Daoy (cell line): Measurements from ENCODE around the gene EEPD1. TPM values are rescaled to one million over a fixed set of nuclear protein-coding genes. Genes with fewer than 3 reads are reported as not detected.
"Not testable (repeated sequence)": the region's sequence is repeated elsewhere in the genome, so short reads cannot be mapped to it uniquely, and the experiment has no call there.

Experiments
- DNase-seq: peaks from one replicate; pipeline ENCODE4 v3.0.0-alpha.2; 2015; ENCODE audit warnings: low read depth
- total RNA-seq: library from RNA; depleted of rRNA; stranded (reverse); fragments of >200 nt; shearing (Covaris generic); gene quantifications from 2 replicates; pipeline ENCODE4 v1.2.3, GENCODE V29; 2014; rRNA removed

EEPD1 gene
- 6.1 and 10.7 TPM in 2 replicates for total RNA-seq

DNA sequence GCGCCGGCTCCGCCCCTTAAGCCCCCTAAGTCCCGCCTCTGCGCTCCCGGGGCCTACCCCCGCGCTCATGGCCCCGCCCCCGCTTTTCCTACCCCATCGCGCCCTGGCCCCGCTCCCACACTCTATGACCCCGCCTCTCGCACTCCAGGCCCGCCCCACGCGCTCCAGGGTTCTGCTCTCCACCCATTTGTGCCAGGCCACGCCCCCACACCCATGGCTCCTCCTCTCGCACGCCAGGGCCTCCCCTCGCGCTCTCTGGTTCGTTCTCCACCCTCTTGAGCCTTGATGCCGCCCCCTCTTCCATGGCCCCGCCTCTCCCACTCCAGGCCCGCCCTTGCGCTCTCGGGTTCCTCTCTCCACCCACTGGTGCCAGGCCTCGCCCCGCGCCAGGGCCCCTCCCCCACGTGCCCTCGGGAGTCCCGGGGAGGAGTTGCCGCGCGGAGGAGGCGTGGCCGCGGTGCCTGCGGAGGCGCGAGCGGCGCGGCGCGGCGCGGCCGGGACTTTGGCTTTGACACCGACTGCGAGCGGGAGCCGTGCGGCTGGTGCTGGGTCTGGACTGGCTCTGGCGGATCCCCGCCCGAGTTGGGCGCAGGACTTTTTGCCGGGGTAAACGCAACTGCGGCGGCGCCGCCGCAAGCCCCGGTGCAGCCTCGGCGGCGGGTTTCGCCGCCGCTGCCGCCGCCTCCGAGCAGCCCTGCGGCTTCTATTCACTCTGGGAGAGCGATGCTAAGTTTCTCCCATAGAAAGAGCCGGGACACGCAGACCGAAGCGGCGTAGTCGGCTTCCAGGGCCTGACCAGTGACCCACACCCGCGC, at the start of gene EEPD1:
EEPD1 (plus strand) TSS at position 499 of the 815 bp plus-strand sequence. CDS start 1,071 bp downstream, outside the sequence.
- peak; percentile 100 for DNase-seq

DNA sequence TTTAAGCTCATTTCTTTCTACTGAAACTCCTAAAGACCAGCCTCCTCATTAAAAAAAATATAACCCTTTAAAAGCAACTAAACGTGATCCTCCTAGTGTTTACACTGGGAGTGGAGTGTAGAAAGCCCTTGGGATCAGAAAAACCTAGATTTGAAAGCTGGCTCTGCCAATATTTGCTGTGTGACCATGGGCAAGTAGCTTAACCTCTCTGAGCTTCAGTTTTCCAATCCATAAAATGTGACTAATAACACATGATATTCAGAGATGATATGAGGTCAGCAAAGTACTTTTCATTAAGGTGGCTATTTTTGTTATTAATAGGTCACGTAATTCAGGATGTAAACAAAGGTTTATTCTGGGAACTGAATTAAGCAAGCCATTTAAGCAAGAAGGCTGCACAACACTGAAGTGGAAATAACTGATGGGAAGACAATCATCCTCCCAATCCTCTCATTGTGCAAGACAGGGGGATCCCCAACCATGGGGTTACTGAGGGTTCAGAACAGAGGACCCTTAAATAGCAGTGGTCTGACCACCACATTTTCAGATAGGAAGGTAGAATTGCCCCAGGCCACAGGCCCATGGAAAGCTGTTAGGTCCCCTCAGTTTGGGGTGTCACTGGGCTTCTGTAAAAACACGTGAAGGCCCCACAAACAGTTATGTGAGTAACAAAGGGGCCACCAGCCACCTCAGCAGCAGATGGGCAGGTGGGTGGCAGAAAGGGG, 49.1 kb upstream of the EEPD1 start:
- DNase-seq: no peak

DNA sequence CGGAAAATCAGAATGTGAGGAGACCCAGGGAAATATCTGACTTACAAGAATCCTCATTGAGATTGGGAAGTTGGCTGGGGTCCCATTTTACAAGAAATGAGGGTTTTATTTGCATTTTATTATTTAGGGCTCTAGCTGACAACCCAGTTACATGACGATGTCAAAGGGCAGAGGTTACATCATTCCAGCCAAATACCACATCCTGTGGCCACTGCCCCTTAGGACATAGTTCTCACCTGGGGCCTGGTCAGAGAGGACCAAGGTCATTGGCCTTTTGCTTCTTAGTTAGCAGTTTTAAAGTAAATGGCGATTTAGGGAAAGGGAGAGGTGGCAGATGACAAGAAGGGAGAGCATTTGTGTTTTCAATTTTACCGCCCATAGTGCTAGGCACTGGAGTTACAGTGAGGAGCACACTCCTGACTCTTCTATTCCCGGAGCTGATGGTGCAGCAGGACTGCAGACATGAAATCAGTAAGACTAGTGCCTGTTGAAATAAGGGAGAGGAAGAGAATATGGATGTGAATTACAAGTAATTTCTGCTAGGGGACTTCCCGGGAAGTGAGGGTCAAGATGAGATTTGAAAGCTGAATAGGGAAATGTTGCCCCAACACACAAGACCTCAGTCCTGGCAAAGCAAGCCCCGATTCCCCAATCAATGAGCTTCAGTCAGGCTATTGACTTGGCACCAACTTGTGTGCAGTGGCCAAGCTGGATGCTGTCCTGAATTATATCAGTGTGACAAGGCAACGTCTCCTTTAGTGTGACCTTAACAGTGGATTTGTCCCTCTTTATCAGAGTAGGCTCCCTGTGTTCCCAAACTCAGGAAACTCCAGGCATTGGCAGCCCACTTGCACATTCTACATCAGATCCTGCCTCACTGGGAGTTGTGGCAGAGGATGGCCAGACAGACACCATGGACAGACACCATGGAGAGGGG, 45.8 kb upstream of the EEPD1 start:
- not testable (repeated sequence) for DNase-seq

DNA sequence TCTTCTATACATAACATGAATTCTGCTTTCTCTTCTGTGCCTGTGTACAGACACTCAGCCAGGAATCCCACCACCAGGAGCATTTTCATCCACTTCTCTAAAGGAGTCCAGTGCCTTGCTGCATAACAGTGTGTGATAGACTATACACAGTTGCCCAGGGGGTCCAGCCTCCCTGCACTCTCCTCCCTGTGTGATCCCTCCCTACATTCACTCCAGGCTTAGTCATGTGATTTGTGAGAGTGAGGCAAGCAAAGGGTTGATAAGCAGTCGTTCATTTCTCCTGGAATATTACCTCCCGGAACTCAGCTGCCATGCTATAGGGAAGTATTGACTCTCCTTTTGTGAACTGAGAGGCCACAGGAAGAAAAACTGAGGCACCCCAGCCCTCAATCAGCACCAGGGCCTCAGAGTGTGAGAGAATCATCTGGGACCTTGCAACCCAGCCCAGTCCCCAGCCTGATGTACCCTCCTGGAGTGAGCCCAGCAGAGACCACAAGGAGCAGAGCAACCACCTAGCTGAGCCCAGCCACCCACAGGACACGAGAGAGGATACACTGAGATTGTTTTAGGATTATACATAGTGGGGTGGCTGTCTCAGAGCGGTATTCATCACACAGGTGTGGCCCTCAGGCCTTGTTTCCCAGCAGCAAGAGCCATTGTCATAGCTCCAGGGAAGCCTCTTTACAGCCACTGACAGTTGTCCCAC, 45.0 kb upstream of the EEPD1 start:
- no peak for DNase-seq

DNA sequence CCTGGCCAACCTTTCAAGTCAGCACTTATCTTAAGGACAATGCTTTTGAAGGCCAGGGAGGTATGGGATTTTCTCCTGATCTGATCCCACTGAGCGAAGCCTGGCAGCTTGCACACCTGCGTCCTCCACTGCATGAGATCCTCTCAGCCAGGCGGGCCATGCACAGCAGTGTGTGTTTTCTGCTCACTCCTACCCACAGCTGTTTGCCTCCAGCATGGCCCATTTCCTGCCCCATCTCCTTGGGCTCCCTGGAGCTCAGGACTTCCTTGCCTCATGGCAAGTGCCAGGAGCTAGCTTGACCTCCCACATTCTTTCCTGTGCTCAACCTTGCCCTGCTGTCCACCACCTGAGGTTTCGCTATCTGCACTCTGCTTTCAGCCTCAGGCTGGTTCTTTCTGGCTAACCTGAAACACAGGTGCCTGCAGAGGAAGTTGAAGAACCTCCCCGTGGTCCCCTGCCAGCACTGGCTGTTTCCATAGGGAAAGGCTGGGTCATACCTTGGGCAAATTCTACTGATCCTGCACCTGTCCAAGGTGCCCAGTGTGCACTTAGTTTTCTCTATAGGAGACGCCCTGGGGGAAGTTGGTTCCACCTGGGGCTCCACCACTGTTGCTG, 43.9 kb upstream of the EEPD1 start:
- no peak for DNase-seq

DNA sequence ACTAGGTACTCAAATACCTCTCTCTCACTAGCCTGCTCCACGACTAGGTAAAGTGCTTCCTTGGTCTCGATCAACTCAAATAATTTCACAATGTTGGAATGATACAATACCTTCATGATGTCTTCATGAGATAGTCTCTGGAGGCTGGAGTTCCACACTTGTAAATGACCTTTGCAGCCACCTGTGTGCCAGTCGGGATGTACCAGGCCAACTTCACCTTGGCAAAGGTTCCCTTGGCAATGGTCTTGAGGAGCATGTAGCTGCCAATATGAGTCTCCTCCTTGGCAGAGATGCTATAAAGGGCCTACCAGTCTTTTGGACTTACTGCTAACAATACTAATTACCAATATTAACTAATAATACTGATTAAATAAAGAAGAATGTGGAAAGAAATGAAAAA, 42.5 kb upstream of the EEPD1 start:
- no peak for DNase-seq

DNA sequence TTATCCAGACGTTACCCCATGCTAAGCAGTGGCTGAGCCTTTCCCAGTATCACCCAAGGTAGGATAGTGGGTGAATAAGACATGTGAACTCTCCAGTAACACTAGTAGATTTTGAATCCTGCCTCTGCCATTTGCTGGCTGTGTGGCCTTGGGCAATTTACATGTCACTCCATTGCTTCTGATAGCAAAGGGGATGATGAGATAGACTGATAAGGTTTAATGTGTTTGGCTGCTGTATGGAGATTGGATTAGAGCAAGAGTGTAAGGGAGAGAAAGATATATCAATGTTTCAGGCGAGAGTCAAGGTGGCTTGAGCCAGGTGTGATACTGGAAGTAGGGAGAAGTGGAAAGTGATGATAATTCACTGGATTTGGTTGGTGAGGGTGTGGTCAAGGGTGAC, 40.1 kb upstream of the EEPD1 start:
- DNase-seq: no peak

DNA sequence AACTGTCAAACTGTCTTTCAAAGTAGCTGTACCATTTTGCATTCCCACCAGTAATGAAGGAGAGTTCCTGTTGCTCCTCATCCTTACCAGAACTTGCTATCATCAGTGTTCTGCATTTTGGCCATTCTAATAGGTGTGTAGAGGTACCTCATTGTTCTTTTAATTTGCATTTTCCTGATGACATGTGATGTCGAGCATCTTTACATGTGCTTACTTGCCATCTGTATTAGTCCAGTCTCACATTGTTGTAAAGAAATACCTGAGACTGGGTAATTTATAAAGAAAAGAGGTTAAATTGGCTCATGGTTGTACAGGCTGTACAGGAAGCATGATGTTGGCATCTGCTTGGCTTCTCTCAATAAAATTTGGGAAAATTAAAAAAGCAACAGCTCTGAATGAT, 38.7 kb upstream of the EEPD1 start:
- no peak for DNase-seq

DNA sequence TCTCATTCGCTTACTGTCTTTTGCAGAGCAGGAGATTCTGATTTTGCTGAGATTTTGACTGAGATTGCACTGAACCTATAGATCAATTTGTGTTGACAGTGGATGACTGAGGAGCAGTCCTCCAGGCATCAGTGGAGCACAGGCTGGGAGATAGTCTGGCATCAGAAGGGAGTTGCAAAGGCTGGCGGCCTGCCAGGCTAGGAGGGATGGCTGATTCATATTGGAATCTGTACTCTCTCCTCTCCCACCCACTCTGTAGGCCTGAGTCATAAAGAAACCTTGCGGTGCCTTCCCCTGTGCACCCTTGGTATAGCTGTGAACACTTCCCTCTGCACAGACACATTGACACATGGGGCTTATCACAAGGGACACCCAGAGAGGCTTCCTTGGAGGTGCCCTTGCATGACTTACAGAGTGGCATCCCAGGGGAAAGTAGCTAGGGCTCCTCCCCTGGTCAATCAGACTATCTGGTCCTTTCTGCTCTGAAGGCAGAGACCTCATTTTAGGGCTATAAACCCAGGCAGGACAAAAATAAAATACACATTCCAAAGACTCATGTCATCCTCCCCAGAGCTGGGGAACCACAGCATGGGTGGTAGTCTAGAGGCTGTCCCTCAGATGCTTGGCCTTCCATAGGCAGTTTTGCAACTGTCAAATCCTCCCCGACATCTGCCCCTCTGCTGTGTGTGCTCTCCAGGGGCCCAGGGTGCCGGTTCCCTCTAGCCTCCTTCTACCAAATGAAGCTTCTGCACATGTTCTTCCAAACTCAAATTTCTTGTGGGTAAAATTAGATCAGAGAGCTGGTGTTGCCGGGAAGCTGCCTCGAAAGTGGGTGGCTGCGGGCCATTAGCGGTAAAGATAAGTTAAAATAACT, 37.4 kb upstream of the EEPD1 start:
- peak; percentile 100 for DNase-seq

DNA sequence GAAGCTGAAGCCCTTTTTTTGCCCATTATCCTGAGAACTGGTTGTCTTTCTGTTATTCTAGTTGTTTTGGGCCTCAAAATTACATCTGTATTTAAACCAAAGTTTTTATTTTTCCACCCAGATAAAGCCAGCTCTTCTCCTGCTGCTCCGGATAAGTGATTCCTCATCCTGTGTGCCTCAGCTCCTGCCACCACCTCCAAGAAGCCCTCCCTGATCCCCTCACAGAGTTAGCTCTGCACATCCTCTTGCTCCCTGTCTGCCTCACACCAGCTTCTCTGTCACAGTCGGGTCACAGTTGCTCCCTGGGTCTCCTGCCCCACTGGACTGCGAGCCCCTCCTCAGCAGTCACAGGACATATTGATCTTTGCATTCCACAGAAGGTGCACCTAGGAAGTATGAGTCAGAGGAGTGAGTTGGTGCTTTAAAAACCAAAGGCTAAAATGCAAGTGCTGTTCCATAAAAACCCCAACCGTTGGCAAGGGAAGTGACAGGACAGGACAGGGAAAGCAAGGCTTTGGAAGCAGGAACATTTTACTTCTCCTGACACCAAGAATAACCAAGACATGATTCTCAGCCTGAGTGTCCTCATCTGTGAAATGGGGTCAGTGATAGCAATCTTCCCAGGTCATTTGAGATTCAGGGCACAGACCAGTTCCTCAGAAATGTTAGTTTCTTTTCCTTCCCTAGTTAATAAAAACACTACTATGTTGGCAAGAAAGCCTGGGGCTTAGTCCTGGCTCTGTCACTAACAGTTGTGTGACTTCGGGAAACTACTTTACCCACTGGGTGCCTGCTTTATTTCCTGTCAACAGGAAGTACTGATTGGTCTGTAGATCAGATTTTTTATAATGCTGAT, 36.5 kb upstream of the EEPD1 start:
- peak; percentile 50 for DNase-seq

DNA sequence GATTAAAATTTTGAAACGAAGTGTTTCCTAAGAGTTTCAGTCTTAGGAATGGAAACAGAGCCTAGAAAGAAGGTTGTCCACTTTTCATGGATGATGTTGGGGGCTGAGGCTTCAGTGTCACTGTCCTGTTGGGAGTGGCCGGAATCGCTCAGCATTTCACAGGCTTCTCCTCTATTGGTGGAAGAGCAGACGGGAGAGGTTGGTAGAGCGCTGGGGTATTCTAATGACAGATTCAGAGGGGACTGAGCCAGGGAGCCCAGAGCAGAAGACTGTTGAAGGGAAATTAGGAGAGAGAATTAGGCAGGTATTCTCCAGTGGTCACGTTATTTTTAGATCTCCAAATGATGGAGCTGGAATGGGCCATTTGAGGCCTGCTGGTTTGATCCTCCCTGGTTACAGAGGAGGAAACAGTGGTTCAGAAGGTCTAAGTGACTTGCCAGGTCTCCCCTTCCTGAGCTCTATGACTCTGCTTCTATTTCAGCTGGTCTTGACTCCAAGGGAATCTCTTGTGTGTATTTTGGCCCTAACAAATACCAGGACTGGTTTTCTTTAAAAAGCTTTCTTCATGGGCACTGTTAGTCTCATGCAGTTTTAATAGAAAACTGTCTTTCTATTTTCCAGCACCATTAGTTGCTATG, 35.7 kb upstream of the EEPD1 start:
- DNase-seq: no peak

DNA sequence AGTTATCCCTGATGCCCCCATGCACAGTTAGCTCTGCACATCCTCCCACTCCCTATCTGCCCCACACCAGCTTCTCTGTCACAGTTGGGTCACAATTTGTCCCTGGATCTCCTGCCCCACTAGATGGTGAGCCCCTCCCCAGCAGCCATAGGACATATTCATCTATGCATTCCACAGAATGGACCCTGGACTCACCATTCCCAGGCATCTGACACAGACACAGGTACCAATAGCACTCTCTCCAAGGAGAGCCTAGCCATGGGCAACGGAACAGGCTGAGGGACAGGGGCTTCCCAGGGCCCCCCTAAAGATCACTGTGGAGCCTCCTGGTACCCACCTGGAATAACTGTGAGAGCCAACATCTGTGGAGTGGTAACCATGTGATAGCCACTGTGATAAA, 34.7 kb upstream of the EEPD1 start:
- no peak for DNase-seq

DNA sequence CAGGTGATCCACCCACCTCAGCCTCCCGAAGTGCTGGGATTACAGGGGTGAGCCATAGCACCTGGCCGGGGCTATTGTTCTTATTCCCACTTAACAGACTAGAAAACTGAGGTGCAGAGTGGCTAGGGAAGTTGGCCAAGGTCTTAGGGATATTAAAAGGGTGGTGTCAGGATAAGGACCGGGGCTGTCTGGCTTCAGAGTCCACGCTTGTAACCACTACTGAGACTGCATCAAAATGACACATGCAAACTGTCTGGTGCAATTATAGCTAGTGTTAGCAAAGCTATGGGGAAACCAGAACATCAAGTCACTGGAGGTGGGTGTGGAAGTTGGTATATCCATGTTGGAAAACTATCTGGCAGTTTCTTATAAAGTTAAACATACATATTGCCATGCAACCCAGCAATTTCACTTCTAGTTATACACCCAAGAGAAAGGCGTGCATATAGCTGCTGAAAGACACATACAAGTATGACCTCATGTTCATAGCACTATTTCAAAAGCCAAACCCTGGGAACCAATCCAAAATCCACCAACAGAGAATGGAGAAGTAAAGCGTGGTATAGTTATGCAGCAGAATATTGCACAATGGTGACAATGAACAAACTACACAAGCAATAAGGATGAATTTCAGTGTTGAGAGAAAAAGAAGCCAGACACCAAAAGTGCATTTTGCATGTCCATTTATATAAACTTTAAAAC, 33.9 kb upstream of the EEPD1 start:
- DNase-seq: peak; percentile 85

DNA sequence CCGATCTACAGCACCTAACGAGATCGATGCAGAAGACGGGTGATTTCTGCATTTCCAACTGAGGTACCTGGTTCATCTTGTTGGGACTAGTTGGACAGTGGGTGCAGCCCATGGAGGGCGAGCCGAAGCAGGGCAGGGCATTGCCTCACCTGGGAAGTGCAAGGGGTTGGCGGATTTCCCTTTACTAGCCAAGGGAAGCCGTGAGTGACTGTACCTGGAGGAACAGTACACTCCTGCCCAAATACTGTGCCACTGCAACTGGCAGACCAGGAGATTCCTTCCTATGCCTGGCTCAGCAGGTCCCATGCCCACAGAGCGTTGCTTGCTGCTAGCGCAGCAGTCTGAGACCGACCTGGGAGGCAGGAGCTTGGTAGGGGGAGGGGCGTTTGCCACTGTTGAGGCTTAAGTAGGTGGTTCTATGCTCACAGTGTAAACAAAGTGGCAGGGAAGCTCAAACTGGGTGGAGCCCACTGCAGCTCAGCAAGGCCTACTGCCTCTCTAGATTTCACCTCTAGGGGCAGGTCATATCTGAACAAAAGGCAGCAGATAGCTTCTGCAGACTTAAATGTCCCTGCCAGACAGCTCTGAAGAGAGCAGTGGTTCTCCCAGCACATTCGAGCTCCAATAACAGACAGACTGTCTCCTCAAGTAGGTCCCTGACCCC, 32.9 kb upstream of the EEPD1 start:
- DNase-seq: not testable (repeated sequence)

DNA sequence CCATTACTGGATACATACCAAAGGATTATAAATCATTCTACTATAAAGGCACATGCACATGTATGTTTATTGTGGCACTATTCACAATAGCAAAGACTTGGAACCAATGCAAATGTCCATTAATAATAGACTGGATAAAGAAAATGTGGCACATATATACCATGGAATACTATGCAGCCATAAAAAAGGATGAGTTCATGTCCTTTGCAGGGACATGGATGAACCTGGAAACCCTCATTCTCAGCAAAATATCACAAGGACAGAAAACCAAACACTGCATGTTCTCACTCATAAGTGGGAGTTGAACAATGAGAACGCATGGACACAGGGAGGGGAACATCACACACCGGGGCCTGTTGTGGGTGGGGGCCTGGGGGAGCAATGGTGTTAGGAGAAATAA, 27.4 kb upstream of the EEPD1 start:
- not testable (repeated sequence) for DNase-seq

DNA sequence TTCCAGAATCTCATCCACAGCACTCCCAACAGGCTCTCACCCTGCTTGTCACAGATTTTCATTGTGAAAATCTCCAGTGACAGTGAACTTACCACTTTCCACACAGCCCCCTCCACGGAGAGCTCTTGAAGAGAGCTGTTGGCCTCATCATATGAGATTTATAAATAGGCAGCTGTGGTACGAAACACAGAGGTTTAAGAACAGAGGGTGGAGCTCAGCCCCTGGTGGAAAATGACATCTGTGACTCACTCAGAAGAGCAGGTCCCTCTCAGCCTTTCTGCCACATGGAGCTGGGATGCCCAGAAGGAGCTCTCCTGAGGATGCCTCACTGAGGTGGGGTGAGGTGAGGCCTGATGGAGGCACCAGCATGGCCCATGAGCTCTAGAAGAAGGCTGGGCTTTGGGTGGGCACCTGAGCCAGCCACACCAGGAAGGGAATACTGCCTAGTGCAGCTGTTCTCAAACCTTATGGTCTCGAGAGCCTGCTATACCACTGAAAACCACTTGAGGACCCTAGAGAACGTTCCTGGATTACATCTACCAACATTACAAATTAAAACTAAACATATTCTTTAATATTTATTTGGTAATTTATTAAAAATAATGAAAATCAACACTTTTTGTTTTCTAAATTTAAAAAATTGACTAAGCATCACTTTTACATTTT, 25.8 kb upstream of the EEPD1 start:
- DNase-seq: no peak
